IMR-90 (cell line): ENCODE data around the gene AUTS2. TPM values are rescaled to one million over a fixed set of nuclear protein-coding genes. Genes with fewer than 3 reads are reported as not detected.

Experiments used
- ATAC-seq: fragments of 200-7000 bp; cut with Tn5 transposase; 2 replicates; pipeline ENCODE4 v1.9.1; 2020; ENCODE audit warnings: low read depth, mild to moderate bottlenecking, moderate library complexity
- BruUV-seq: library from RNA; stranded (reverse); fragments of 400-500 nt; replicated peaks from 2 replicates; lab custom pipeline; 2021; lab: Mats Ljungman, UMichigan
- CTCF ChIA-PET: fragments of 300-600 bp; formaldehyde crosslinking; extraction: SDS; loops from one replicate; lab custom pipeline; 2021; ENCODE audit warnings: antibody characterized with exemption; lab: Yijun Ruan, JAX
- POLR2A ChIA-PET: fragments of 300-600 bp; sonication (Branson Sonifier 250); formaldehyde crosslinking; loops from one replicate; lab custom pipeline; 2022; ENCODE audit warnings: antibody characterized with exemption; ENCODE audit not compliant: unreplicated experiment; lab: Charles Lee
- DNase-seq: peaks from one replicate; pipeline ENCODE4 v3.0.0; 2013
- H2AFZ ChIP-seq: replicated peaks from 2 replicates; pipeline ENCODE3; 2013; ENCODE audit warnings: low read length, mild to moderate bottlenecking; ENCODE audit not compliant: poor library complexity
- H2AK5ac ChIP-seq: 2 replicates; pipeline ENCODE4 v1.6.1; 2013; ENCODE audit warnings: low read depth, low read length, inconsistent platforms
- H2AK9ac ChIP-seq: replicated peaks from 2 replicates; pipeline ENCODE3; 2013; ENCODE audit warnings: mild to moderate bottlenecking, low read depth, low read length, moderate library complexity; ENCODE audit not compliant: poor library complexity
- H2BK120ac ChIP-seq: 2 replicates; pipeline ENCODE4 v1.6.1; 2013; ENCODE audit warnings: low read depth, low read length, inconsistent platforms
- H2BK15ac ChIP-seq: 3 replicates; pipeline ENCODE4 v1.6.1; 2013; ENCODE audit warnings: low read depth, low read length, inconsistent platforms
- H2BK20ac ChIP-seq: 2 replicates; pipeline ENCODE4 v1.6.1; 2013; ENCODE audit warnings: low read depth, mild to moderate bottlenecking, inconsistent platforms, low read length, moderate library complexity
- H2BK5ac ChIP-seq: 2 replicates; pipeline ENCODE4 v1.6.1; 2013; ENCODE audit warnings: mild to moderate bottlenecking, low read depth, low read length, inconsistent platforms; ENCODE audit not compliant: poor library complexity, severe bottlenecking
- H3K14ac ChIP-seq: replicated peaks from 2 replicates; pipeline ENCODE4 v1.6.1; 2013; ENCODE audit warnings: low read depth, low read length, inconsistent platforms
- H3K18ac ChIP-seq: 2 replicates; pipeline ENCODE4 v1.6.1; 2013; ENCODE audit warnings: low read depth, low read length, control low read depth
- H3K23ac ChIP-seq: 2 replicates; pipeline ENCODE4 v1.6.1; 2013; ENCODE audit warnings: low read depth, low read length, inconsistent platforms
- H3K27ac ChIP-seq: 2 replicates; pipeline ENCODE4 v1.5.1; 2013; ENCODE audit warnings: mild to moderate bottlenecking, control low read depth, low read length; ENCODE audit not compliant: insufficient read depth
- H3K27me3 ChIP-seq: 2 replicates; pipeline ENCODE4 v1.6.1; 2013; ENCODE audit warnings: low read length; ENCODE audit not compliant: control insufficient read depth, insufficient read depth
- H3K36me3 ChIP-seq: 2 replicates; pipeline ENCODE4 v1.6.1; 2013; ENCODE audit warnings: low read length, mixed read lengths; ENCODE audit not compliant: control insufficient read depth, insufficient read depth
- H3K4ac ChIP-seq: 2 replicates; pipeline ENCODE4 v1.6.1; 2013; ENCODE audit warnings: low read depth, low read length, inconsistent platforms
- H3K4me1 ChIP-seq: 2 replicates; pipeline ENCODE4 v1.6.1; 2013; ENCODE audit warnings: low read length, mixed read lengths; ENCODE audit not compliant: control insufficient read depth, insufficient read depth
- H3K4me2 ChIP-seq: 2 replicates; pipeline ENCODE4 v1.6.1; 2013; ENCODE audit warnings: low read depth, mild to moderate bottlenecking, control low read depth, low read length, moderate library complexity
- H3K4me3 ChIP-seq: 2 replicates; pipeline ENCODE4 v1.5.1; 2013; ENCODE audit warnings: low read depth, mild to moderate bottlenecking, control low read depth, low read length, moderate library complexity; ENCODE audit not compliant: insufficient read depth
- H3K56ac ChIP-seq: 2 replicates; pipeline ENCODE4 v1.6.1; 2013; ENCODE audit warnings: low read length, inconsistent platforms; ENCODE audit not compliant: insufficient read depth; ENCODE audit errors: extremely low read depth
- H3K79me1 ChIP-seq, 2 experiments: 2 replicates each; pipeline ENCODE4 v1.6.1; 2013; ENCODE audit warnings: low read length in 2 of 2, inconsistent platforms in 1 of 2, low read depth in 1 of 2
- H3K9ac ChIP-seq: 2 replicates; pipeline ENCODE4 v1.6.1; 2013; ENCODE audit warnings: low read depth, low read length, control low read depth
- H3K9me1 ChIP-seq: 2 replicates; pipeline ENCODE4 v1.6.1; 2013; ENCODE audit warnings: low read length, inconsistent platforms; ENCODE audit not compliant: insufficient read depth
- H3K9me3 ChIP-seq: 2 replicates; pipeline ENCODE4 v1.6.1; 2013; ENCODE audit warnings: low read length; ENCODE audit not compliant: control insufficient read depth, insufficient read depth
- H4K20me1 ChIP-seq: 2 replicates; pipeline ENCODE4 v1.6.1; 2013; ENCODE audit warnings: low read length, inconsistent platforms; ENCODE audit not compliant: insufficient read depth
- H4K5ac ChIP-seq: 2 replicates; pipeline ENCODE4 v1.6.1; 2013; ENCODE audit warnings: mild to moderate bottlenecking, low read depth, low read length, control low read depth
- H4K8ac ChIP-seq, 2 experiments: 2 replicates each; pipeline ENCODE4 v1.6.1; 2013; ENCODE audit warnings: low read depth in 2 of 2, low read length in 2 of 2, control low read depth in 1 of 2, inconsistent platforms in 1 of 2
- H4K91ac ChIP-seq: 2 replicates; pipeline ENCODE4 v1.6.1; 2013; ENCODE audit warnings: low read depth, low read length, inconsistent platforms; ENCODE audit not compliant: insufficient read depth
- BHLHE40 ChIP-seq: fragments of 150-350 bp; IDR thresholded peaks from 2 replicates; pipeline ENCODE4 v1.6.1; 2016; ENCODE audit warnings: mild to moderate bottlenecking, low read depth, low read length
- CHD1 ChIP-seq: IDR thresholded peaks from 2 replicates; pipeline ENCODE4 v1.6.1; 2012; ENCODE audit warnings: low read depth, low read length, improper control_type of control experiment
- ELK1 ChIP-seq: fragments of 150-350 bp; IDR thresholded peaks from 2 replicates; pipeline ENCODE4 v1.6.1; 2016; ENCODE audit warnings: low read depth, mild to moderate bottlenecking, low read length, moderate library complexity, borderline replicate concordance
- MAZ ChIP-seq: IDR thresholded peaks from 2 replicates; pipeline ENCODE4 v1.6.1; 2012; ENCODE audit warnings: low read depth, mild to moderate bottlenecking, low read length, improper control_type of control experiment, moderate library complexity, borderline replicate concordance
- POLR2A ChIP-seq: IDR thresholded peaks from 2 replicates; pipeline ENCODE4 v1.6.1; 2012; ENCODE audit warnings: mild to moderate bottlenecking, low read depth, low read length
- RAD21 ChIP-seq: IDR thresholded peaks from 2 replicates; pipeline ENCODE4 v1.6.1; 2012; ENCODE audit warnings: low read length, improper control_type of control experiment
- RFX5 ChIP-seq: IDR thresholded peaks from 2 replicates; pipeline ENCODE4 v1.8.0; 2012; ENCODE audit warnings: low read depth, mild to moderate bottlenecking, low read length, moderate library complexity
- USF2 ChIP-seq: fragments of 150-350 bp; IDR thresholded peaks from 2 replicates; pipeline ENCODE4 v1.6.1; 2017; ENCODE audit warnings: mild to moderate bottlenecking, antibody characterized with exemption, low read length, low read depth
- WGBS, 2 experiments: methylation state at CpG; one replicate each; pipeline versions ENCODE4 v1.1.5 to v1.1.7; 2013; ENCODE audit warnings: missing lambda C conversion rate in 2 of 2; ENCODE audit not compliant: insufficient read length in 1 of 2; ENCODE audit errors: extremely low coverage in 2 of 2; 5-methylcytosine and 5-hydroxymethylcytosine counted together
- dilution Hi-C: fragments of 300-500 bp; cut with HindIII; formaldehyde crosslinking; loops from one replicate; pipeline ENCODE4 v1.14.3; 2018; ENCODE audit warnings: low sequenced_read_pairs; ENCODE audit not compliant: unreplicated experiment
- in situ Hi-C: fragments of 300-500 bp; cut with MboI; formaldehyde crosslinking; loops from 3 replicates; pipeline ENCODE4 v1.14.3; 2019; ENCODE audit warnings: low sequenced_read_pairs, inconsistent platforms, mixed read lengths
- intact Hi-C: fragments of 100-400 bp; cut with micrococcal nuclease; formaldehyde crosslinking; loops from 2 replicates; pipeline ENCODE4 v1.10.0; 2022
- polyA plus RNA-seq, 3 experiments: library from polyadenylated mRNA; depleted of rRNA; stranded (reverse); fragments of >200 nt; gene quantifications; 2 replicates each; pipeline ENCODE4 v1.2.3, GENCODE V29; 2012; ENCODE audit warnings: low replicate concordance in 1 of 3
- total RNA-seq: library from RNA; depleted of rRNA; stranded (reverse); fragments of >200 nt; gene quantifications from 2 replicates; pipeline ENCODE4 v1.2.3, GENCODE V29; 2012

AUTS2 gene
- total and polyA plus RNA-seq, 2 of the 4 experiments (the other 2 are of a cell fraction), result 0.90 to 3.0 TPM

GRCh38 chr7:70182521-70182920 is 584.2 kb downstream of the AUTS2 start:
- no peak overlapping the region for H3K14ac ChIP-seq
- H4K91ac ChIP-seq, result no peak overlapping the region
- no peak for TF ChIP-seq BHLHE40
- TF ChIP-seq RAD21, result no peak
- TF ChIP-seq POLR2A, result no peak
- no peak for TF ChIP-seq RFX5
- no peak for TF ChIP-seq ELK1
- TF ChIP-seq MAZ, result no peak
- no peak for TF ChIP-seq USF2
- no peak for TF ChIP-seq CHD1
- no peak overlapping the region for H3K9ac ChIP-seq
- no peak overlapping the region for H3K4me3 ChIP-seq
- H2BK5ac ChIP-seq, result no peak overlapping the region
- no peak overlapping the region for H2AK9ac ChIP-seq
- no peak for ATAC-seq
- H3K79me1 ChIP-seq, result no peaks in the 10 kb centered on the region
- intact Hi-C loops, result no loop called here
- H3K4me2 ChIP-seq, result no peak overlapping the region
- no peak for DNase-seq
- H4K5ac ChIP-seq, result no peak overlapping the region
- no peak overlapping the region for H2BK15ac ChIP-seq
- POLR2A ChIA-PET, result no interaction called here
- no peak overlapping the region for H3K18ac ChIP-seq
- H2BK20ac ChIP-seq, result no peak overlapping the region
- no peak overlapping the region for H2AK5ac ChIP-seq
- H3K23ac ChIP-seq, result no peak overlapping the region
- H3K9me3 ChIP-seq, result 0 out of 2 replicates have a peak, but pooled peaks cover 2% of the 10 kb centered on the region
- BruUV-seq, result no TSS peak
- no CpG with 5 or more reads among the region's 4 CpGs for WGBS, 2 experiments
- H2AFZ ChIP-seq, result no peak overlapping the region
- no peak overlapping the region for H3K4ac ChIP-seq
- no peaks in the 10 kb centered on the region for H4K20me1 ChIP-seq
- no peaks in the 10 kb centered on the region for H3K4me1 ChIP-seq
- no peak overlapping the region for H2BK120ac ChIP-seq
- no peaks in the 10 kb centered on the region for H3K36me3 ChIP-seq
- dilution Hi-C loops, result no loop called here
- no peak overlapping the region for H3K56ac ChIP-seq
- H3K27ac ChIP-seq, result no peak overlapping the region
- no peaks in the 10 kb centered on the region for H3K9me1 ChIP-seq
- H4K8ac ChIP-seq, result no peak overlapping the region
- in situ Hi-C loops, result no loop called here
- CTCF ChIA-PET, result interaction anchor here (0.7 kb wide), 1 partner anchor 10 kb away, joined by 4 read pairs; no protein-coding TSS in a partner anchor
- H3K27me3 ChIP-seq, result no peaks in the 10 kb centered on the region
